Measurements from ENCODE around the gene APOL6. TPM values are rescaled to one million over a fixed set of nuclear protein-coding genes. Genes with fewer than 3 reads are reported as not detected.

APOL6 gene, protein sequence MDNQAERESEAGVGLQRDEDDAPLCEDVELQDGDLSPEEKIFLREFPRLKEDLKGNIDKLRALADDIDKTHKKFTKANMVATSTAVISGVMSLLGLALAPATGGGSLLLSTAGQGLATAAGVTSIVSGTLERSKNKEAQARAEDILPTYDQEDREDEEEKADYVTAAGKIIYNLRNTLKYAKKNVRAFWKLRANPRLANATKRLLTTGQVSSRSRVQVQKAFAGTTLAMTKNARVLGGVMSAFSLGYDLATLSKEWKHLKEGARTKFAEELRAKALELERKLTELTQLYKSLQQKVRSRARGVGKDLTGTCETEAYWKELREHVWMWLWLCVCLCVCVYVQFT
- 7.9 TPM for total RNA-seq

- peak; percentile 76 for DNase-seq
These were observed at the start of gene APOL6 for GRCh38 chr22:35648066-35649025. APOL6 (plus strand) TSS chr22:35648446; CDS start chr22:35656426, 7,980 bp downstream.

- DNase-seq = no peak
These were observed 48.9 kb upstream of the APOL6 start for GRCh38 chr22:35599364-35599763.

DNA sequence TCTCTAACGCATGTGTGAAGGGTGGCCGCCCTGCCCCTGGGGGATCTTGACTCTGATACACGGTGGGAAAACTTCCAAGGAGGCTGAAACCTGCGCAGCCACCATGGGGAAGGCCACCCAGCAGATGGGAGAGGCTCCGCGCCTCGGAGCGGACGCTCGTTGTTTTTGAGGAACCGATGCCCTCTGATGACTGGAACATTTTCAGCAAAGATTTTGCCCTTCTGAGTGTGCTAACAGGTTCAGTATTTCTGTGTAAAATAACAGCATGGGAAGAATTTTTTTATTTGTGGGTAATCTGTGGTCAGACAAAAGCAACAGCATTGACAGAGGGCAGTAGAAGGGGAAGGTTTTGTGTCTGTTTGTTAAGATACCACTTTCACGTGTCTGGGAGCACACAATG lies 47.8 kb upstream of the APOL6 start:
- no peak for DNase-seq

DNA sequence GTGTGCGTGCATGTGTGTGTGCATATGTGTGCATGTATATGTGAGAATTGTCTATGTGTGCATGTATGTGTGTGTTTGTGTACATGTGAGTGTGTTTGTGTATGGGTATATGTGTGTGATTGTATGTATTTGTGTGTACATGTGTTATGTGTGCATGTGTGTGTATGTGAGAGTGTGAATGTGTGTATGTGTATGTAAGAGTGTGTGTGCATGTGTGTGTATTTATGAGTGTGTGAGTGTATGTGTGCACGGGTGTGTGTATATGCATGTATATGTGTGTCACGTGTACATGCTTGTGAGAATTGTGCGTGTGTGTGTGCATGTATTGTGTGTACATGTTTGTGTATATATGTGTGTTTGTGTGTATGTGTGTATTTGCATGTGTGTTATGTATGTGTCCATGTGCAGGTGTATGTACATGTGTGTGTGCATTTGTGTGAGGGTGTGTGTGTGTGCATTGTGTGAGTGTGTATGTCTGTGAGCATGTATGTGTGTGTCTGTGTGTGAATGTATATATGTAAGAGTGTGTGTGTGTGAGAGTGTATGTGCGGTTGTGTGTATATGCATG lies 47.1 kb upstream of the APOL6 start:
- no peak for DNase-seq

DNA sequence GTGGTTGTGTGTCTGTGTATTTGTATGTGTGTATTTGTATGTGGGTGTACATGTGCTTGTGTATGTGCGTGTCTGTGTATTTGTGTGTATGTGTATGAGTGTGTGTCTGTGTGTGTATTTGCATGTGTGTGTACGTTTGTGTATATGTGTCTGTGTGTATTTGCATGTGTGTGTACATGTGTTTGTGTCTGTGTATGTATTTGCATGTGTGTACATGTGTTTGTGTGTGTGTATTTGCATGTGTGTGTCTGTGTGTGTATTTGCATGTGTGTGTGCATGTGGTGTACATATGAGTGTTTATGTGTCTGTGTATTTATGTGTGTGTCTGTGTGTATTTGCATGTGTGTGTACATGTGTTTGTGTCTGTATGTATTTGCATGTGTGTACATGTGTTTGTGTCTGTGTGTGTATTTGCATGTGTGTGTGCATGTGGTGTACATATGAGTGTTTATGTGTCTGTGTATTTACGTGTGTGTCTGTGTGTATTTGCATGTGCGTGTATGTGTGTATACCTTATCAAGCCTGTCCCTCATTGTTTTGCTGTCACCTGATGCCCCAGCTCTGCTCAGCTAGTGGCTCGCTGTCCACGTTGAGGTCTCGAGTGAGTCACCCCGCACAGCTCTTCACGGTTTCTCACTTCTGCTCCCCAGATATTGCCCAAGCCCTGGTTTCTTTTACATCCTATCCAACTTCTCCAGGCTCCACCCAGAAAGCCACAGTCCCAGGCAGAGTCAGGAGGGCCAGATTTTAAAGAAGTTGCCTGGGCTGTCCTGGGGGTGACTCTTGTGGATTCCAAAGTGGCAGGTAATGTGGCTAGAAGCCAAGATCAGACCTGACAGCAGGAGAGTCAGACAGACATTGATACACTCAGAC lies 46.3 kb upstream of the APOL6 start:
- no peak for DNase-seq

- DNase-seq = no peak
These were observed 43.5 kb upstream of the APOL6 start for GRCh38 chr22:35604621-35605368.

- no peak for DNase-seq
These were observed 42.9 kb upstream of the APOL6 start for GRCh38 chr22:35605369-35605680.

- no peak for DNase-seq
These were observed 42.3 kb upstream of the APOL6 start for GRCh38 chr22:35605851-35606481.

DNA sequence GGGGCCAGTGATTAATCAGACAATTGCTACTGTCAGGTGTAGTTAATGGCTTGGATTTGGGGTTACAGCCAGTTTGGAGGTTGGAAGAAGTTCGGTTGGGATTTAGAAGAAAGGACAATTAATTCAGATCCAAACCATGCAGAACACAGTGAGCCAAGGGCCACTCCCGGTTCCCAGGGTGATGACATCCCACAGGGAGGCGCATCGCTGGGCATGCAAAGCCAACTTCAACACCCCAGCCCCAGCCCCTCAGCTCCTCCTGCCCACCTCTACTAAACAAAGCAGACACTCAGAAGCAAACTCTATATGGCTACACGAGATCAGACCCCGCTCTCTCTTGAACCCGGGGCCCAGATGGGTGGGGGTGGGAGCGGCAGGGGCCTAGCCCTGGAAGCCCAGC lies 41.3 kb upstream of the APOL6 start:
- no peak for DNase-seq

GRCh38 chr22:35608088-35608487 lies 40.2 kb upstream of the APOL6 start:
- DNase-seq = no peak

DNA sequence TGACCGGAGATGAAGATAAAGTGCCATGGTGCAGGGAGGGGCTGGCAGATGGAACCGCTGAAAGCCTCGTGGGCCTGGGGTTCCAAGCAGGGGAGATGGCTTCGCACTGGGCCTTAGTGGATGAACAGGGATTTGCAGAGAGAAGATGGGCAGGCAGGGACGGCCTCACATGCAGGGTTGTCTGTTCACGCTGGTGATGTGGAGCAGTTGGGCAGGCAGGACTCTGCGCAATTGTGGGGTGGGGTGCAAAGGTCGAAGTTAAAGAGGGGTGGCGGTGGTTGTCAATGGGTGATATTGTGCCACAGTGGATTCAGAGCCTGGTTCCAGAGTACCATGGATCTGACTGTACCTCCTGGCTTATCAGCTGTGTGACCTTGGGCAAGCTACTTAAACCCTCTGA lies 39.0 kb upstream of the APOL6 start:
- no peak for DNase-seq

- DNase-seq = no peak
These were observed 38.5 kb upstream of the APOL6 start for GRCh38 chr22:35609761-35610160.

GRCh38 chr22:35610741-35611140 lies 37.5 kb upstream of the APOL6 start:
- no peak for DNase-seq

- no peak for DNase-seq
These were observed 36.9 kb upstream of the APOL6 start for GRCh38 chr22:35611200-35611890.

GRCh38 chr22:35611891-35612576 lies 36.2 kb upstream of the APOL6 start:
- no peak for DNase-seq

DNA sequence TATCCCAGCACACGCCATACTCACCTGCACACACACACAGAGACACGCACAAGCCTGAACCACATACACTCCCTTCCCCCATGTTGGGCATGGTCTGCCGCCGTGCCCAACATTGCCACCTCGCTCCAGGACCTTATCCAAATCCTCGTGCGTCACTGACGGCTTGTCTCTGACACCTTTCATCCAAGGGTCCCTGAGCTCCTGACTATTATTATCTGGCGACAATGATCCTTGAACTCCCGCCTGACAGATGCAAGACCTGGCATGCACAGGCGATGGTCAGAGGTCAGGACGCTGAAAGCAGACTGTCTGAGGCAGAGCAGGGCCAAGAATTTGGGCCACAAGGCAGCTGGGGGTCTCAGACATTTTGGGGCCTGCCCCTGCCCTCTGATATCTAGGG lies 35.3 kb upstream of the APOL6 start:
- DNase-seq = no peak

DNA sequence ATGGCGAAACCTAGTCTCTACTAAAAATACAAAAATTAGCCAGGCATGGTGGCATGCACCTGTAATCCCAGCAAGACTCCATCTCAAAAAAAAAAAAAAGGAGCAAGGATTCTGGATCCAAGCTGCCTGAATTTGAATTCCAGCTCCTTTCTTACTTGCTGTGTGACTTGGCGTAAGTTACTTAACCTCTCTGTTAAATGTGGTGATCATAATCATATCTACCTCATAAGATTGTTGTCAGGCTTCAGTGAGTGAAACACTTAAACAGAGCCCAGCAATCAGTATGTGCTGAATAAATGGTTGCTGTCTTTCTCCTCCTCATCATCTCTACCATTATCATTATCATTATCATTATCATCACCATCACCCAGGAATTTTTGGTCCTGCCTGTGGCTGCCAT lies 33.8 kb upstream of the APOL6 start:
- no peak for DNase-seq

GRCh38 chr22:35615156-35615555 lies 33.1 kb upstream of the APOL6 start:
- no peak for DNase-seq

GRCh38 chr22:35616043-35616442 lies 32.2 kb upstream of the APOL6 start:
- no peak for DNase-seq

Measured in tongue (tissue), 2 donors.